ENCODE data around the gene SPRY4. TPM values are rescaled to one million over a fixed set of nuclear protein-coding genes. Genes with fewer than 3 reads are reported as not detected.

SPRY4 gene
- total RNA-seq, 6 donors from 2014 or later = 30.4 to 81.2 (median 43.3) TPM

DNA sequence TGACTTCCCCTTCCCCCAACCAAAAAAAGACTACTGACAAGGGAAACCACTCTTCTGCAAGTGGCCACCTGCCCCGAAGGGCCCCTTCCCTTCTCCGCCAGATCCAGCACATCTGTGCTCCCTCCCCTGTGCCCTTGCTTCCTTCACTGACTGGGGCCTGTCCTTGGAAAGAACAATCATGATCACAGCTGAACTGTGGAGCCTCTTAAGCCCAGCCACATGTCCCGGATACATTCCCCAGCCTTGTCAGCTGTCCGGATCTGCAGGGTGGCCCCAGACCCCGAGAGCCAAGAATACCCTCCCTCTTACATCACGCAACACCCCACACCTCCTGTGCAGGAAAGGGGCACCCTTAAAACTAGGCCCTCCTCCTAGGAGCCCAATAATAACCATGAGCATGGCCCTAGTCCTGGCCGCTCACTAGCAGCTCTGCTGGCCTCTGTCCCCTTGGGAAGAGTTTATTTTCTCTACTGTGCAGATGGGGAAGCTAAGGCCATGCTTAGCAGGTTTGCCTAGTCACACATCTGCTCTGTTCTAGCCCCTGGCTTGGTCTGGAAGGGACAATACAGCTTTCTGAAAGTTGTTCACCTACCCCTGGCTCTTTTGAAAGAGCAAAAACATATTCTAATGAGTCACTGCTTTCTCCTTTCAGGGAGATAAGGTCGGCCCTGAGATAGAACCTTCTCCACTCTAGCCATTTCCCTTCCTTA lies 3.8 kb downstream of the SPRY4 start:
- peaks cover 0 to 5% (median 2%) of the 10 kb centered on the region in 4 donors for H3K36me3 ChIP-seq
- H3K9me3 ChIP-seq = no peaks in the 10 kb centered on the region
- TF ChIP-seq POLR2A (IDR thresholded peaks at IDR 0.05) = peak in 1 of 4 donors; percentile 2
- no peak for TF ChIP-seq CTCF (IDR thresholded peaks at IDR 0.05)
- no peak for ATAC-seq (ENCODE audit: low FRiP score in 2 of 2)
- 22 to 27% methylated on average over 4 to 8 of the region's 8 CpGs for WGBS, 2 donors
- peak overlapping the region; percentile 36 to 95 (median 93) for H3K27ac ChIP-seq
- H3K4me1 ChIP-seq = peaks cover 52 to 77% (median 71%) of the 10 kb centered on the region in 4 donors
- H3K4me3 ChIP-seq = peak overlapping the region; percentile 33 to 81 (median 75)
- DNase-seq = no peak
- peaks cover 0 to 6% (median 0%) of the 10 kb centered on the region in 4 donors for H3K27me3 ChIP-seq

DNA sequence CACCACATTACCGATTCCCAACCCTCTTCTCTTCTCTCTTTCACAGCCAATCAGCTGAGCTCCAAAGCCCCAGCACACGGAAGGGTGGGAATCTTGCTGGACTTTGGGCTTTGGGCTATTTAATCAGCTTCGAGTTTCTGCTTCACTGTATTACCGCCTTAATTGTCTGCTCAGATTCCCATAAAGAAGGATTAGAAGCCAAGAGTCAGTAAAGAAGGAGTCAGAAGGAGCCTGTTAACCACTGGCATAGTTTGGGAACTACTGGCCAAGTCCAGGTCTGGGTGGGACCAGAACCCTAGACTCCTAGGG lies 4.4 kb downstream of the SPRY4 start:
- 41 to 46% methylated on average over 4 of the region's 4 CpGs for WGBS, 2 donors

GRCh38 chr5:142319560-142320429 lies 5.0 kb downstream of the SPRY4 start:
- ATAC-seq (ENCODE audit: low FRiP score in 2 of 2) (no peak), DNase-seq (no peak)
- Histone ChIP-seq H3K27me3 (peaks cover 0 to 5% (median 0%) of the 10 kb centered on the region in 4 donors), H3K4me3 (peak overlapping the region in 3 of 4 donors; percentile 69 to 81 (median 81)), H3K27ac (peak overlapping the region; percentile 48 to 95 (median 93)), H3K4me1 (peaks cover 63 to 80% (median 72%) of the 10 kb centered on the region in 4 donors), H3K36me3 (peaks cover 0 to 5% (median 2%) of the 10 kb centered on the region in 4 donors), H3K9me3 (no peaks in the 10 kb centered on the region)
- 31 to 37% methylated on average over 7 of the region's 7 CpGs for WGBS, 2 donors
- TF ChIP-seq POLR2AphosphoS5 (IDR thresholded peaks at IDR 0.05) = no peak

More for the DNA sequence above, 4.4 kb downstream of the SPRY4 start:
- Histone ChIP-seq H3K4me3 (peak overlapping the region in 3 of 4 donors; percentile 69 to 81 (median 81)), H3K27me3 (peaks cover 0 to 5% (median 0%) of the 10 kb centered on the region in 4 donors), H3K27ac (peak overlapping the region; percentile 36 to 95 (median 93)), H3K36me3 (peaks cover 0 to 5% (median 2%) of the 10 kb centered on the region in 4 donors), H3K9me3 (no peaks in the 10 kb centered on the region), H3K4me1 (peaks cover 59 to 78% (median 73%) of the 10 kb centered on the region in 4 donors)
- ATAC-seq (ENCODE audit: low FRiP score in 2 of 2) (no peak), DNase-seq (no peak)
- TF ChIP-seq EP300 (IDR thresholded peaks at IDR 0.05) (no peak), POLR2A (IDR thresholded peaks at IDR 0.05) (no peak), CTCF (IDR thresholded peaks at IDR 0.05) (no peak), POLR2AphosphoS5 (IDR thresholded peaks at IDR 0.05) (no peak)

DNA sequence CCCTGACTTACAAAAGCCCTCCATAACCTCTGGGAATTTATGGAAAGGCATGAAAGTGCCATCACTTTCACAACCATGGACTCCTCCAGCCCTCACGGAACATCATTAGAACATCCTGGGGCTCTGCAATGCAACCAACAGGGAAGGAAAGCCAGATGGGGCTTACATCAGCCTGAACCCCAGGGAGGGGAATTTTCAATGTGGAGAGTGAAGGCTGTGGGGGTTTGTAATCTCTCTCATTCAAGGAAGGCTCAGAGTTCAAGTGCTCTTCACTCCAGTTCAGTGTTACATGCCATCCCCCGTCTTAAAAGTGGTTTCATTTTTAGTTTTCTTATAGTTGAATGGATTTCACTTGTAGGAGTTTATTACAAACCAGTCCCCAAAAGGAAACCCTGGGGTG lies 5.7 kb downstream of the SPRY4 start:
- TF ChIP-seq CTCF (IDR thresholded peaks at IDR 0.05) (no peak), POLR2AphosphoS5 (IDR thresholded peaks at IDR 0.05) (no peak), EP300 (IDR thresholded peaks at IDR 0.05) (no peak)
- Histone ChIP-seq H3K27me3 (peaks cover 0 to 2% (median 0%) of the 10 kb centered on the region in 4 donors), H3K27ac (peak overlapping the region in 3 of 4 donors; percentile 43 to 95 (median 94)), H3K9me3 (no peaks in the 10 kb centered on the region), H3K4me3 (peak overlapping the region in 2 of 4 donors; percentile 7 to 81), H3K4me1 (peaks cover 67 to 83% (median 77%) of the 10 kb centered on the region in 4 donors), H3K36me3 (peaks cover 0 to 12% (median 4%) of the 10 kb centered on the region in 4 donors)
- DNase-seq = no peak
- WGBS, 2 donors = 33 to 37% methylated on average over 2 of the region's 2 CpGs
- no peak for ATAC-seq (ENCODE audit: low FRiP score in 2 of 2)

GRCh38 chr5:142317753-142318152 lies 7.1 kb downstream of the SPRY4 start:
- 70 to 71% methylated on average over 5 of the region's 5 CpGs for WGBS, 2 donors
- DNase-seq = no peak
- H3K9me3 ChIP-seq = no peaks in the 10 kb centered on the region
- no peaks in the 10 kb centered on the region for H3K27me3 ChIP-seq
- peaks cover 0 to 24% (median 7%) of the 10 kb centered on the region in 4 donors for H3K36me3 ChIP-seq
- H3K4me1 ChIP-seq = peaks cover 74 to 93% (median 88%) of the 10 kb centered on the region in 4 donors
- TF ChIP-seq POLR2AphosphoS5 (IDR thresholded peaks at IDR 0.05) (peak in 1 of 2 donors; percentile 15), EP300 (IDR thresholded peaks at IDR 0.05) (no peak), POLR2A (IDR thresholded peaks at IDR 0.05) (no peak)
- no peak for ATAC-seq (ENCODE audit: low FRiP score in 2 of 2)
- peak overlapping the region; percentile 33 to 95 (median 56) for H3K27ac ChIP-seq
- no peak overlapping the region for H3K4me3 ChIP-seq

Measured in upper lobe of left lung (tissue), 6 donors.